HG02678 (cell line): ENCODE data around the gene TRABD2B.

Experiments used
- ATAC-seq: cut with Tn5 transposase; IDR thresholded peaks from one replicate; pipeline ENCODE4 v1.9.1; 2021; ENCODE audit warnings: mild to moderate bottlenecking, moderate library complexity; ENCODE audit not compliant: unreplicated experiment

The TRABD2B gene

DNA sequence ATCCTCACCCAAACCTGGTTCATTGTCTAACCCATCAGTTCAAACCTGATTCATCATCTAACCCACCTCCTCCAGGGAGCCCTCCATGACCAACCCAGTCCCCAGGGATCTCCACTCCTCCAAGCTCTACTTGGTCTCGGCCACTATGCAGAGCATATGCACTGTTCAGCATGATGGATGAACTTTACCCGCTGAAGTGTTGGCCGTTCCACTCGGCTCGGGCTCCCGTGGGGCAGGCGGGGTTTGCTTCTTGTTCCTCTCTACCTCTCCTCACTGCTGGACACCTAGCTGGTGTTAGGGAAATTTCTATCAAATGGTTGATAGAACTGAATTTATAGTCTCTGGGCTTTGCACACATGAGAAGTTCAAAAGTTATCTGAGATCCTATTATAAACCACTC is 111.0 kb downstream of the TRABD2B start:
- ATAC-seq = no peak

GRCh38 chr1:47885062-47885830 is 111.9 kb downstream of the TRABD2B start:
- ATAC-seq = no peak

GRCh38 chr1:47883963-47884362 is 113.2 kb downstream of the TRABD2B start:
- ATAC-seq = no peak

DNA sequence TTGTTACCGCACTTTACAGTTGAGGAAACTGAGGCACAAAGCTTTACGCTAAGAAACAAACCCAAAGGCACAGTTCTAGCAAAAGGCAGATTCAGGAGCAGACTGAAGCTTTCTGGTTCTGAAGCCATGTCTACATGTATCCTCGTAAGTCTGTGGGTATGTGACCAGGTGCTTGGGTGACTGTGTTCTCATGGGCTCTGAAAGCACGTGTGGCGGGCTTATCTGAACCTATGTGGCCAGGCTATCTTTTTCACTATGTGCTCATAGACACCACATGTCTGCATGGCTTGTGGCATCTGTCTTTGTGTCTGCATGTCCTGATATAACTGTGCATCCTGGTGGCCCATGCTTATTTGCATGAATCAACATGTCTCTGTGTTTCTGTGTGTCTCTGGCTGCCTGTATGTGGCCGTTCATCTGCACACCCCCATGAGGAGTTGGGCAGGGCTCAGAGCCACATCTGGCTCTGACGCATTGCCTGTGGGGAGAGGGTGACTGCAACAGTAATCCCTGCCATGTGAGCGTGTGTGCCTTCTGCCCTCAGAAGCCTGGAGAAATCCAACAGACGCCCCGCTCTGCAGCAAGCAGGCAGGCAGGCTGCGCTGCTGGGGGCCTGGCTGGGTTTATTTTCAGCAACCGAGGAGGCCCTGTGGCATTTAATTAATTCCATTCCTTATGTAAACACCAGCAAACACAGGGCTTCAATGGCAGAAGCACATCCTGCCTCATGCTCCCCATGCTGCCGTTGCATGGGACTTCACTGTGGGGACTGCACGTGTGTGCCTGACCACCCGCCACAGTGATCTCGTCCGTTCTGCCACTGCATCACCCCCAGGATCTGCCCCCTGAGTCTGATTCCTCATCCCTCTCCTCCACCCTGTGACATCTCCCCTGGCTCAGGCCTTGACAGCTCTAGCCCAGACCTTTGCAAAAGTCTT is 115.4 kb downstream of the TRABD2B start:
- no peak for ATAC-seq

GRCh38 chr1:47876587-47876963 is 120.6 kb downstream of the TRABD2B start:
- ATAC-seq = no peak

GRCh38 chr1:47875831-47876586 is 121.2 kb downstream of the TRABD2B start:
- no peak for ATAC-seq

DNA sequence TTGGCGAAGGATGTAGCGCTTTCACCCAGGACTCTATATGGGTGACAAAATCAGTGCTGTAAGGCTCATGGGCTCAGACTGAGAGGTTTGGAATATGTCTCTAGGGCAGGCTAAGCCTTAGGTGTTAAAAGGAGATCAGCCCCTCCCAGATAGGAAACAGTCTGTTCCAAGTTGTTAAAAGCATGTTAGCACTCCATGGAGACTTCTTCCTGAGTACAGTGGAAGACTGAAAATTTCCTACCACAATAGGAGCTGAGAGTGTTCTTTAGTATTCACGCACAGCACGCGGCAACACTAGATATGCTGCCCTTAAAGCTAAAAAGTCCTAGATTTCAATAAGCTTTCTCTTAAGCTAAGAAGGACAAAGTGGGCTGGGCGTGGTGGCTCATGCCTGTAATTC is 122.1 kb downstream of the TRABD2B start:
- no peak for ATAC-seq

- no peak for ATAC-seq
Observed at GRCh38 chr1:47873337-47873736, 123.8 kb downstream of the TRABD2B start.

DNA sequence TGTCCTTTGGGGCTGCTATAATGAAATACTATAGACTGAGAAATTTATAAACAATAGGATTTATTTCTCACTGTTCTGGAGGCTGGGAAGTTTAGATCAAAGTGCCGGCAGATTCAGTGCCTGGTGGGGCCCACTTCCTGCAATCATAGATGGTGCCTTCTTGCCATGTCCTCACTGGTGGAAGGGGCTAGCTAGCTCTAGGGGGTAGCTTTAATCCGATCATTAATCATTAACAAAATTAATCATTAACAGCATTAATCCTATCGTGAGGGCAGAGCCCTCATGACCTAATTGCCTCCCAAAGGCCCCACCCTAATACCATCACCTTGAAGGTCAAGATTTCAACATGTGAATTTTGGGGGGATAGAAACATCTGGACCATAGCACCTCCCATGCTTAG is 124.3 kb downstream of the TRABD2B start:
- ATAC-seq = no peak

DNA sequence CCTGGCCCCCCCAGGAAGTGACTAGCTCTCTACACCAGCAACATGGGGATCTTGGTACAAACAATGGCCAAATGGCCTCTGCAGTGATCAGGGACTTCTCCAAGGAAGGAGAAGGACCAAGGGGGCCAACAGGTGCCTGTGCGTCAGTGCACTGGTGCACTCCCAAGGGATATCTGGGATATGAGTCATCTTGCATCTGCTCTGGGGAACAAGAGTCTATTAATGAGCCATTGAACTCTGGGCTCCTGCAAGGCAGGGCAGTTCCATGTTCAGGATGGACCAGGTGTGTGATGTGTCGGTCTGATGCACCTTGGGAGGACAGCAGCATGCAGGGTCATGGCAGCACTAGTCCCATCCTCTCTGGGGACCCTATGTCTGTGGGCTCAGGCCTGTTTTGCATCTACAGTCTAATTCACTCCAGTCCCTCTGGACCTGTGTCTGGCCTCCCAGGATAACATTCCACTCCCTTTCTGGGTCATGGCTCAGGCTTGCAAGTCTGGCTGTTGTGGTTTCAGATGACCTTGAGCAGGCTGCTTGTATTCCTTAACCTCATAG is 125.3 kb downstream of the TRABD2B start:
- no peak for ATAC-seq

DNA sequence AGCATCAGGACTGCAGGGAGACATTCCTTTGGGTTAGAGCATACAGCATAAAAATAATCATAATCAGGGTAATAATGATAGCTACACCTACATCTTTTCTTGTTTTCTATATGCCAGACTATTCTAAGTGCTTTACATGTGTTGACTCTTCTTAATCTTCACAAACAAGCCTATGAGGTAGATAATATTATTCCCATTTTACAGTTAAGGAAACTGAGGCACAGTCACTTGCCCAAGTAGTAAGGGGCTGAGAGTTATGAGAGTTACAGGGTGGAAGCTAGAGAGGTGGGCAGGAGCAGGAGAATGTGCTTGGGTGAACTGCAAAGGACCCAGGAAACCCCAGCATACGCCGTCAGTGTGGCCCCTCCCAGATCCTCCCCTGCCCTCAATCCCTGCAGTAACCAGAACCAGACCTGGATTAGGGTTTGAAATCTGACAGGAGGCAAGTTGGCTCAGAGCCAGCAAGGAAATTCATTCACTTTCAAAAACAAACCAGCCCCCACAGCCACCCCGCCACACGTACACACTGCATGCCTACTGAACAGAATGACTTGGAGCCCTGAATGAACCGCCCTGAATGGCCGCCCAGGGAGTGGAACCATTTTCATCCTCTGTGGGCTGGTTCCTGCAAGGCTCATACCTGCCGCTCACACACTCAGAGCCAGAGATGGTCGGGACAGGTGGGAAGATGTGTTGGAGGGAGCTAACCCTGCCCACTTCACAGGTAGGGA is 126.1 kb downstream of the TRABD2B start:
- ATAC-seq = no peak

- no peak for ATAC-seq
Observed at GRCh38 chr1:47870480-47870879, 126.7 kb downstream of the TRABD2B start.

- ATAC-seq = no peak
Observed at GRCh38 chr1:47868348-47868676, 128.9 kb downstream of the TRABD2B start.

- ATAC-seq = no peak
Observed at GRCh38 chr1:47867438-47868347, 129.5 kb downstream of the TRABD2B start.

GRCh38 chr1:47866601-47867437 is 130.4 kb downstream of the TRABD2B start:
- no peak for ATAC-seq

DNA sequence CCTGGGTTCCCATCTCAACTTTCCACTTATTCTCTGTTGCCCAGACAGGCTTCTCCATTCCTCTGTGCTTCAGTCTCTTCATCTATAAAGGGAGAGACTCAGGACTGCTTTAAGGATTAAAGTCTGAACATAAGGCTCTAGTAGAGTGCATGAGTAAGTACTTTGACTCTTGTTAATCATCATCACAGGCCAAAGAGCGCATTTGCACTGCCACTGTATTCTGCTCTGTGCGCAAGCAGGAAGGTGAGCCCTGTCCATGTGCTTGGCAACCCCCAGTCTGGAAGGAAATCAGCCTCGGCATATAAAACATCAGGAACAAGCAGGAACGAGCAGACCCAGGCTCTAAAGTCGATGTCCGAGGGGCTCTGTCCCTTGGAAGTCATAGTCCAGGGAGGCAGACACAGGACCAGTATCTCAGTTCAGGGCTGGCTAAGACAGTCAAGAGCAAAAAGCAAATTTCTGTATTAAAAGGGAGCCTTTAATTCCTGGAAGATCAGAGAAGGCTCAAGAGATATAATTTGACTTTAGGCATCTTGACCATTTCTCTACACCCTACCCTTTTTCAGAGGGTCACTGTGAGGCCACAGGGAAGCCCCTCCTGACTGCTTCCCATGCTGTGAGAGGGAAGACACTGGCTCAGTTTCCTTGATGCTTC is 131.2 kb downstream of the TRABD2B start:
- ATAC-seq = no peak

DNA sequence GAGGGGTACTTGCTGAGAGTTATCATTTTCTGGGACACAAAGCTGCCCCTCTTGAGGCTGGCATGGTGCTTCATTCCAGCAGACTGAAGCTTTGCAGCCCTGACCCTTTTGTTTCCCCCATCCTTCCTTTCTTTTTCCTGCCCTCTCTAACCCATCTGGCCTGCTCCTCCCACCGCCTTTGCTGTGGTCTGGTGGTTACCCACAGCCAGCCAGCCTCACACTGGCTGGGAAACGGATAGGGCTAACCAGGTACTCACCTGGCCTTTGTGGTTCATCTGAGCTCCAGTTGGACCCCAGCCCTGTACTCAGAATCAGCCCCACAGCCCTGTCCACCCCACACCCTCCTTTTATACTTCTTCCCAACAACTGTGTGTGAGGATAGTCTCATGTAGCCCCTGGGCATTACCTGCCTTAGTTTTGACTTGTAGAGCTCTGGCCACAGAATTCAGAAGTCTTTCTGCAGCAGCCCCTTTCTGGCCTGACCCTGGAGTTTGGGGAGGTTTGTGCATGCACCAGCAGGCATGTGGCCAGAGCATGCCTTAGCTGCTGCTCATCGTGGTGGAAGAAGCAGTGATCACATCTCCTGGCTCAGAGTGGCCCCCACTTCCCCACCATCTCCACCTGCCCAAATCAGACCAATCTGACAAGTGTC is 138.0 kb downstream of the TRABD2B start:
- ATAC-seq = no peak

- no peak for ATAC-seq
Observed at GRCh38 chr1:47856996-47857395, 140.2 kb downstream of the TRABD2B start.
